NCI-H1417 treated with DMSO at 0.1 percent for 48 hours (cell line): ENCODE results near the gene FTO.

Experiments
- DNase-seq: peaks from one replicate; lab custom pipeline; 2025; lab: John Stamatoyannopoulos, UW

FTO gene

DNA sequence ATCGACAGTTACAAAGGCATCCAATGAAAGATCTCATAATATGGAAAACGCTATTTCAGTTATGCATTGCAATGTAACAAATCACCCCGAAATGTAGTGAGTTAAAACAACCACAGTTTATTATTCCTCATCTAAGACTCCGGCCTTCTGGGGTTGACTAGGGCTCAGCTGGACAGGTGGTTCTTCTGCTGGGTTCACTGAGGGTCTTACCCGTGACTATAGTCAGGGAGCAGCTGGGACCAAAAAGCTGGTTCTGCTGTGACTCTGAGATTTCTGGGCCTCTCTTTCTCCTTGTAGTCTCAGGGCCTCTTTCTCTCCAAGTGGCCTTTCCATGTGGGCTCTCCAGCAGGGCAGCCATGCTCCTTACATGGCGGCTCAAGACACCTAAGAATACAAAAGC lies 386.6 kb downstream of the FTO start:
- no peak for DNase-seq

DNA sequence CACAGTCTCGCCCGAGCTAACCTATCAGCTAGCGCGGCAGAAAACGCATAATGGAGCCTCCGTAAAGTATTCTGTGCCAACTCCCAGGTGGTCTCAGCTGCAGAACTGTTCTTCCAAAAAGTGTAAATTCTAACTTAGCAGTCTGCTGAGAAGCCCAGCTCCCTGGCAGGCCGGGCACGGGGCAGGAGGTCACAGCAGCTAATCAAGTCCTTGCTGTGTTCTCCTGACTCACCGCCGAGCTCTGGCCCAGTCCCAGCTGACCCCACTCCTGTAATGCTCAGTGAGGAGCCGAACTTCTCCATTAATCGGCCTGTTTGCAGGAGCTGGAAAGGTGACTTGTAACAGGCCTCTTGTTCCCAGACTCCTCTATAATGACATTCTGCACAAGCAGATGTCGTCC lies 389.3 kb downstream of the FTO start:
- DNase-seq, result no peak

GRCh38 chr16:54094641-54095040 lies 390.7 kb downstream of the FTO start:
- DNase-seq, result no peak

GRCh38 chr16:54096607-54097006 lies 392.7 kb downstream of the FTO start:
- no peak for DNase-seq

GRCh38 chr16:54097774-54098173 lies 393.8 kb downstream of the FTO start:
- DNase-seq, result no peak

DNA sequence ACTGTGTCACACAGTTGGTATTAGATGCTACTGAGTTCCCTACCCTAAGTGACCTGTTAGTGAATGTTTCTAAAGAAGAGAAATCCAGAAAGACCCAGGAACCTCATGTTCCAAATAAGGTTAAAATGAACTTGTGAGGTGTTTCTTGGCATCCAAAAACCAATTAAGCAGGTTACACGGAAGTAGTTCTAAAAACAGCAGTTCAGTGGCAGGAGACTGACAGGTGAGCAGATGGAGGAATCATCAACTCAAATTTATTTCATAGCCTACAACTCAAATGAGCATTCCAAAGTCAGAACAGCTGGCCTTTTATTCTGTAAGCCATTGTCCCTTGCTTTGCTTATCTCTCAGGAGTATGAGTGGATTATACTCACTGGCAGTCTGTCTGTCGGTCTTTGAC lies 394.3 kb downstream of the FTO start:
- DNase-seq, result no peak

GRCh38 chr16:54099627-54100026 lies 395.7 kb downstream of the FTO start:
- DNase-seq, result no peak

- no peak for DNase-seq
These were observed 399.2 kb downstream of the FTO start for GRCh38 chr16:54102888-54103866.

GRCh38 chr16:54106057-54106456 lies 402.1 kb downstream of the FTO start:
- peak; percentile 7 for DNase-seq

GRCh38 chr16:54107583-54108202 lies 403.7 kb downstream of the FTO start:
- DNase-seq, result no peak

GRCh38 chr16:54110016-54110981 lies 406.3 kb downstream of the FTO start:
- no peak for DNase-seq

DNA sequence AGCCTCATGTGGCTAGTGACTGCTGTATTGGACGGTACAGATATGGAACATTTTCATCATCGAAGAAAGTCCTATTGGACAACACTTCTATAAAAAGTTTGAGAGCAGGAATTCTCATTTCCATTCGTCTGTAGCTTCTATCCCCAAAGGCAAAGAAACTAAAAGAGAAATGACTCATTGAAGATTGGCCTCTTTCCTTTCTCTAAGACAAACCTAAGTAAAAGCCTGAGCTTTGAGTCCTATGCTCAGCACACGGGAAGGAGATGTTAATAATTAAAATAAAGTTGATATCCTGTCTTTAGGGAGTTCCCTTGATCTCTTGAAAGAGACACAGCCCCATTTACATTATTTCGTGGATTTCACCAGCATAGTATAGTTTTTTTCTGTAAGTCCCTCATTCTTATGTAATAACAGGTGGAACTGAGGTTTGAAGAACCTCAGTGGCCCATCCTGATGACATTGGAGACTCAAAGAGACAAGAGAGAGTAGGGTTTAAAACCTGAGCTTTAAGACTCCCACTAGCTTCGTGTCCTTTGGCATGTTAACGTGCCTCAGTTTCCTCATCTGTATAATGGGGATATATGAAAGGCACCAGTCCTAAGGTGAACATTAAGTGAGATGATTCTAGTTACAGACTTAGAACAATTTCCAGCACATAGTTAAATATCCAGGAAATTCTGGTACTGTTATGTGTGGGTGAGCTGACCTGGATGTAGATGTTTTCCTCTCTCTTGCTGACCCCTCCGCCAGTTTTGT lies 408.7 kb downstream of the FTO start:
- DNase-seq, result no peak

DNA sequence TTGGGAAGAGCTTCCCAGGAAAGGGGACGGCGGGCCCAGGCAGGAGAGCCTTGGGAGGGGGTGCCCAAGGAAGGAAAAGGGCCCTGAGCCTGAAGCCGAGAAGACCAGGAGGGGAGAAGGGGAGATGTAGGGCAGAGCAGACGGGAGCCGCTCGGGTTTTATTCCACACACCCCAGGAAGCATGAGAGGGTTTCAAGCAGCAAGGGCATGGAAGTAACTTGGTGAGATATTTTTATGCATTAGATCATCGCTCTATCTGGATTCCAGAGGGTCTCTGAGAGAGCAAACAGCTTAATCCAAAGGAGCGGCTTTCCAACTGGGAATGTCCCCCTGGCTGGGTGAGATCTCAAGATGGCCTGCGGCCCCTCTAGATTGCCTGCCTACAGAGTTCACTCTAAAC lies 411.6 kb downstream of the FTO start:
- DNase-seq, result no peak

DNA sequence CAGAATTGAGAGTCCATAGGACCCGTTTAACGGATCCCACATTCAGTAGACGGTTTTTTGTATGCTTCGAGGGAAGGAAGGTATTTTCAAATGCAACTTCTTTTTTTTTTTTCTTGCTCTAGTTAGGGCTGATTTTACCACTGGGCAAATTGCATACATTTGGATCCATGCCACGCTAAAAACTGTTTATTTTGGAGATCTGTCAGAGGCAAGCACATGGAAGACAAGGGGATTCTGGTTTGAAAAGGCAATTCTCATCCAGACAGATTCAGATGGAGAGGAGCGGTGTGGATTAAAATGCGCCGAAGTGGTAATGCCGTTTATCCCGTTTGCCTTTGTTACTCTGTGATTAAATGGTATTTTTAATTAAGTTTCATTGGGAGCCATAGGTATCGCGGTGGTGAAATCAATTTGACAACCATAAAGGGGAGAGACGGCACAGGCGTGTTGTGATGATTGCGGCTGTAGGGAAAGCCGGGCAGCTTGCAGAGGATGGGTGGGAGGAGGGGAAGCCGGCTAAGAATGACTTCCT lies 412.2 kb downstream of the FTO start:
- no peak for DNase-seq

- DNase-seq, result no peak
These were observed 414.9 kb downstream of the FTO start for GRCh38 chr16:54118846-54119245.

DNA sequence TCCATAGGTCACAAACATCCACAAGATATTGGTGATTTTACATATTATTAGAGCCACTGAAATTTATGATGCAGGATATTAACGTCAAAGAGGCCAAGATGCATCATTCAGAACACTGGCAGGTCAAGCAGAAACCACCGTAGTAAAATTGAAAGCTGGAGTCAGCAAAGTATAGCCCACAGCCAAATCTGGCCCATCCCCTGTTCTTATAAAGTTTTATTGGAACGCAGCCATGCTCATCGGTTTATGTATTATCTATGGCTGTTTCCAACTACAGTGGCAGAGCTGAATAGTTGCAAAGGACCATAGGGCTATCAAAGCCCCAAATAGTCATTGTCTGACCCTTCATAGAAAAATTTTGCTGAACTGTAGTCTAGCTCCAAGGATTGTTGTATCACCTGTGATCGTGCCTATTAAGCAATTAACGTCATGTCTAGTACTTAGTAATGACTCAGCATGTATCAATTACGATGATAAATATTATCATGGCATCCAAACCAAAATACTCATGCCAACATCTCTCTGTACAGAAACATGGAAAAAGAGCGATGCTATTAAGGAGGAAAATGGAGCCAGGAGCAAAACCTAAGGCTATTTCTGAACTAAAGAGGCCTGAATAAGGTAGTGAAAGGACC lies 417.0 kb downstream of the FTO start:
- no peak for DNase-seq

DNA sequence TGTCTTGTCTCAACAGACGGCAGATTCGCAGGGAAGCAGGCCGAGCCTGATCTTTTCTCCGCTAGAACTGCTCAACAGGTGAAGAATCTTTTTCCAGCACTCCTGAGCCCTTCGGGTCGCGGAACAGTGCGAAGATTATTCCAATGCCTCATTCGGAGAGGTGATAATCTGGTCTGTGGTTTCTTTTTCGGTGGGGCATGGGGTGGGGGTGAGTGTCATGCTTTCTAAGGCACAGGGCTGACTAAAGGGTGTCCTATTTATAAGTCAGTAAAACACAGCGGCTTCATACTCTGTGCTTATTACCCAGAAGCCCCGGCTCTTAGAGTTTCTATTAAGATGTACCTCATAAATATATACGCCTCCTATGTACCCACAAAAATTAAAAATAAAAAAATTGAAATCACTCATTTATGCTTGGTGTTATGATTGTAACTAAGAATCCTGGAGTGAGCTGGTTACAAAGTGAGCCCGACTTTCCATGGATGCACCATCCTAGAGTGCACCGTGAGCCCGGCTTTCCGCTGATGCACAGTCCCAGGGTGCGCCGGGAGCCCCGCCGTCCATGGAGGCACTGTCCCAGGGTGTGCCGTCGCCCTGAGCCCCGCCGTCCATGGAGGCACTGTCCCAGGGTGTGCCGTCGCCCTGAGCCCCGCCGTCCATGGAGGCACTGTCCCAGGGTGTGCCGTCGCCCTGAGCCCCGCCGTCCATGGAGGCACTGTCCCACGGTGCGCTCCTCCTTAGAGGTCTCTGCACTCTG lies 417.8 kb downstream of the FTO start:
- DNase-seq, result no peak

GRCh38 chr16:54123766-54124165 lies 419.8 kb downstream of the FTO start:
- no peak for DNase-seq

DNA sequence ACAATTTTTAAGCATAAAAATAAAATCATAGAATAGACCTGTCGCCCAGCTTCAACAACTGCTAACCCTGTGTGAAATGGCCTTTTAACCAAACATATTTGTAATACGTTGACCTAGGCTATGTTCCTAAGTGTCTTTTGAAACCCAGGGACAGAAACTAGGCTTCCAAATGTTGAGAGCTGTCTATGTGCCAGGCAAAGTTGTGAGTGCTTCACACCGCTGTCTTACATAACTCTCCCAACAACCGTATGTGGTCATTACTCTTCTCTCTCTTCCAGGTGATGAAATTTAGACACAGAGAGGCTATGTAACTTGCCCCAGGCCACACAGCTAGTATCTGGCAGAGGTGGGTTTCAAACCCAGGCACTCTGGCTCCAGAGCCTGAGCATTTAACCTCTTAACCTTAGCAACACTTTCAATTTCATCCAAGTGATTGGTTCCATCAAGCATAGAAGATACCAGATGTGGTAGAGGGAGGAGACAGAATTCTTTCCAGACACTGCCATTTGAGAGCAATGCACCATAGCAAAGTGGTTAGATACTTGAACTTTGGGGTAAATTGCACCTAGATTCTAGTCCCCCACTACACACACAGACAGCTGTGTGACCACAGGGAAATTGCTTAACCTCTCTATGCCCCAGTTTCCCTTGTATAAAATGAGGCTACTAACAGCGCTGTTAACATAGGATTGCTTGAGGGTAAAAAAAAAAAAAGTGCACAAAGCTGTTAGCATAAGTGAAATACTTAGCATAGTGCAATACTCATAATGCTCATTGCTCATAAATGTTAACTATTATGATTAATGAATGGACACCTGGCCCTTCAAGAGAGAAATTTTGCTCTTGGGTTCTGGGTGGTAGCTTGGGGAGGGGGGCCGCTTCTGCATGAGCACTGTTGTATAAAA lies 422.0 kb downstream of the FTO start:
- no peak for DNase-seq
